Measurements from ENCODE around the gene CGB8.
"Not testable (repeated sequence)": the region's sequence is repeated elsewhere in the genome, so short reads cannot be mapped to it uniquely, and the experiment has no call there.

CGB8 gene

DNA sequence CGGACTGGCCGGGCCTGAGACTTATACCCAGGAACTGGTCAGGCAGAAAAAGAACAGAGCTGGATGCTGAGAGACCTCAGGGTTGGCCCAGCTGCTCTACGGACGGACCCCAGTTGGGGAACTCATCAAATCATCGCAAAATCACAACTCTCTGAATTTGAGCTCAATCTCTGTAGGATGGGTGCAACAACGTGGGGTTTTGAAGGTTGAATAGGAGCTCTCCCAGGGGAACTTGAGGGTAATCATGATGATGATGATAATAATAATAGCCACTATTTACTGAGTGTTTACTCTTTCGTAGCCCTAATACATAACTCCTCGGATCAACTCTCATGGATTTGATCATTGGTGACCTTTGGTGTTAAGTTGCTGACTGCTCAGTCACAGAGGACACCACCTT lies 18.6 kb downstream of the CGB8 start:
- DNase-seq (ENCODE audit: low read depth): not testable (repeated sequence)

DNA sequence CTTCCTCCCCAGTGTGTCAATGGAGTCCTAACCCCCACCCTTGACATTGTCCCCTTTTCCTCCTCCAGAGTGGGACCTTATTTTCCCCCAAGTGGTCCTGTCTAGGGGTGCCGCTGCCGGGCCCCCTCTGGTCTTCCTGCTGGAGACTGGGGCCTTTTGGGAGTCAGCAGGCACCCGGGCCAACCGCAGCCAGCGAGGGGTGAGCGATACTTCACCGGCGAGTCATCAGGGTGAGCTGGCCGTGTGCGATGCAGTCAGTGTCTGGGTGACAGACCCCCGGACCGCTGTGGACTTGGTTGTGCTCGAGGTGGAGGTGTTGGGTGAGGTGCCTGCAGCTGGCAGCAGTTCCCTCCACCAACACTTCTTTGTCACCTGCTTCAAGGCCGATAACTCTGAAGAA lies 19.2 kb downstream of the CGB8 start:
- not testable (repeated sequence) for DNase-seq (ENCODE audit: low read depth)

- not testable (repeated sequence) for DNase-seq (ENCODE audit: low read depth)
These were observed 20.2 kb downstream of the CGB8 start for GRCh38 chr19:49028686-49029085.

- not testable (repeated sequence) for DNase-seq (ENCODE audit: low read depth)
These were observed 23.3 kb downstream of the CGB8 start for GRCh38 chr19:49025599-49025998.

DNA sequence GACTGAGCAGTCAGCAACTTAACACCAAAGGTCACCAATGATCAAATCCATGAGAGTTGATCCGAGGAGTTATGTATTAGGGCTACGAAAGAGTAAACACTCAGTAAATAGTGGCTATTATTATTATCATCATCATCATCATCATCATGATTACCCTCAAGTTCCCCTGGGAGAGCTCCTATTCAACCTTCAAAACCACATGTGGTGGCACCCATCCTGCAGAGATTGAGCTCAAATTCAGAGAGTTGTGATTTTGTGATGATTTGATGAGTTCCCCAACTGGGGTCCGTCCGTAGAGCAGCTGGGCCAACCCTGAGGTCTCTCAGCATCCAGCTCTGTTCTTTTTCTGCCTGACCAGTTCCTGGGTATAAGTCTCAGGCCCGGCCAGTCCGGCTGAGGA lies 23.8 kb downstream of the CGB8 start:
- DNase-seq (ENCODE audit: low read depth): not testable (repeated sequence)

DNA sequence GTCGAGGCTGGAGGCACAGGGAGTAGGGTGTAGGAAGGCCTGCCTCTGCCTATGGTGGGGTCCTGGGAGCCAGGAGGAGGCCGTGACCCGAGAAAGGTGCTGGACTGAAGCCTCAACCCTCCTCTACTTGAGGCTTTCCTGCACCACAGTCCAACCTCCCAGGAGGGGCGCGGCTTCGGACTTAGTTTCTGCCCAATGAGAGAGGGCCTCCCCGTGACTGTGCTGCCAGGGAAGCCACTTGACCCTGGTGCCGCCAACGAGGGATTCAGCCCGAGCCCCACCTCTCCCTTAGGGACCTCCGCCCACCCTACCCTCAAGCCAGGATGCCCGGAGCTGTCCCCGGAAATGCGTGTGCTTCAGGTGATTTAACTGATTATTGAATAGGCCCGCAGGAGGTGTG lies 24.7 kb downstream of the CGB8 start, which contains the start of gene CGB3:
CGB3 (minus strand) TSS at position 101 of the 400 bp plus-strand sequence. CDS start 362 bp downstream, outside the sequence.
- not testable (repeated sequence) for DNase-seq (ENCODE audit: low read depth)

- DNase-seq (ENCODE audit: low read depth): no peak
These were observed 26.8 kb downstream of the CGB8 start for GRCh38 chr19:49022116-49022515.

- DNase-seq (ENCODE audit: low read depth): no peak
These were observed 27.7 kb downstream of the CGB8 start for GRCh38 chr19:49020931-49021895.

DNA sequence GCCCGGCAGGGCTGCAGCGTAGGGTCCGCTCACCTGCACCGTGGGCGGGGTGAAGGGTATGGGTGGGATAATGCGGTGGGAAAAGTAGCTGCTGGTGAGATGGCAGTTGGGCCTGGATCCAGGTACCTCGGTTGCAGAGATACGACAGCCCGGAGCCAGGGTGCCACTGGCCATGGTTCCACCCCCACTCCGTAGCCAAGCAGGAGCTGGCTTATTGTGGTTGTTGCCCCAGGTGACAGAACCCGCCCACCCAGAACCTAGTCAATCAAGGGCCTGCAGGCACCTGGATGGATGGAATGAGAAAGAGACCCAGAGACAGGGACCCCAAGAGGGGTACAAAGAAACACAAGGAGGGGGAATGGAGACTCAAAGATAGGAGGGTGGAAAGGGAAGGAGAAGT lies 28.6 kb downstream of the CGB8 start:
- no peak for DNase-seq (ENCODE audit: low read depth)

GRCh38 chr19:49019242-49019932 lies 29.5 kb downstream of the CGB8 start:
- no peak for DNase-seq (ENCODE audit: low read depth)

GRCh38 chr19:49018388-49019241 lies 30.3 kb downstream of the CGB8 start:
- DNase-seq (ENCODE audit: low read depth): not testable (repeated sequence)

DNA sequence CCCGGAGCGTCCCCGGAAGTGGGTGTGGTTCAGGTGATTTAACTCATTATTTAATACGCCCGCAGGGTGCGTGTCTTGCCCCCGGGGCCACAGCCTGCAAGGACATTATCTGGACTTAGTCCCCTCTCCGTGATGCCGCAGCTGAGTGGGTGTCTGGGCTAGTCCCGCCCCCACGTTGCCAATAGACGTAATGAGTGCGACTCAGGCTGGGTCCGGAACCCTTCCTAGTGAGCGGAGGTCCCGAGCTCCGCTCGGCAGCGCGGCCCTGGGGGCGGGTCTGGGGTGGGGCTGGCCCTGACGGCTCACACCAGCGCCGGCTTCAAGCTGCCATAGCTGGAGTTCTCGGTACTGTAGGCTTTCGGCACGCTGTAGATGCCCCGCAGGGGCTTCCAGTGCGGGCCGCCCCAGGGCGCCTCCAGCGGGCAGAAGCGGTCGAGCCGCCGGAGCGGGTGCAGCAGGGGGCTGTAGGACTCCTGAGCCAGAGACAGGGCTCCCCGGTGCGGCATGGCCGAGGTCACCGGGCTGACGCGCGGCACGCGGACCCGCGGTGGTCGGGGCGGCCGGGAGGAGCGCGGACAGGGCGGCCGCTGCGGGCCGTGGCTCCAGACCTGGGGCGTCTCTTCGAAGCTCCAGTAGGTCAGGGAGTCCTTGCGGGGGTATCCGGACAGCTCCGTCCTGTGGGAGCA lies 31.1 kb downstream of the CGB8 start:
- no peak for DNase-seq (ENCODE audit: low read depth)

DNA sequence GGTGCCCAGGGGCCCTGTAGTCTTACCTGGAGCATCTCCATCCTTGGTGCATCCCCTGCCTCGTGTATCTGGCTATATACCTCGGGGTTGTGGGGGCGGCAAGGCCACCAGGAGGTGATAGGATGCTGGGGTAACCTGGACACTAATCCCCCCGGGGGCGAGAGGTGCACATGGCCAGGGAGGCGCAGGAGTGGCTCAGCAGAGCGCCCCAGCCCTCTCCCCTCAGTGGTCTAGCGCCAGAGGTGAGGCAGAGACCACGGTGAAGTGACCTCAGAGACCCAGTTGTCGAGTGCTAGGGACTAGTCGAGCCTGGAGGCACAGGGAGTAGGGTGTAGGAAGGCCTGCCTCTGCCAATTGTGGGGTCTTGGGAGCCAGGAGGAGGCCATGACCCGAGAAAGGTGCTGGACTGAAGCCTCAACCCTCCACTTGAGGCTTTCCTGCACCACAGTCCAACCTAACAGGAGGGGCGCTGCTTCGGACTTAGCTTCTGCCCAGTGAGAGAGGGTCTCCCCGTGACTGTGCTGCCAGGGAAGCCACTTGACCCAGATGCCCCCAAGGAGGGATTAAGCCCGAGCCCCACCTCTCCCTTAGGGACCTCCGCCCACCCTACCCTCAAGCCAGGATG lies 31.8 kb downstream of the CGB8 start, which contains the start of gene LHB:
LHB (minus strand) TSS at position 51 of the 625 bp plus-strand sequence; CDS start at position 41, 10 bp downstream.
- no peak for DNase-seq (ENCODE audit: low read depth)

DNA sequence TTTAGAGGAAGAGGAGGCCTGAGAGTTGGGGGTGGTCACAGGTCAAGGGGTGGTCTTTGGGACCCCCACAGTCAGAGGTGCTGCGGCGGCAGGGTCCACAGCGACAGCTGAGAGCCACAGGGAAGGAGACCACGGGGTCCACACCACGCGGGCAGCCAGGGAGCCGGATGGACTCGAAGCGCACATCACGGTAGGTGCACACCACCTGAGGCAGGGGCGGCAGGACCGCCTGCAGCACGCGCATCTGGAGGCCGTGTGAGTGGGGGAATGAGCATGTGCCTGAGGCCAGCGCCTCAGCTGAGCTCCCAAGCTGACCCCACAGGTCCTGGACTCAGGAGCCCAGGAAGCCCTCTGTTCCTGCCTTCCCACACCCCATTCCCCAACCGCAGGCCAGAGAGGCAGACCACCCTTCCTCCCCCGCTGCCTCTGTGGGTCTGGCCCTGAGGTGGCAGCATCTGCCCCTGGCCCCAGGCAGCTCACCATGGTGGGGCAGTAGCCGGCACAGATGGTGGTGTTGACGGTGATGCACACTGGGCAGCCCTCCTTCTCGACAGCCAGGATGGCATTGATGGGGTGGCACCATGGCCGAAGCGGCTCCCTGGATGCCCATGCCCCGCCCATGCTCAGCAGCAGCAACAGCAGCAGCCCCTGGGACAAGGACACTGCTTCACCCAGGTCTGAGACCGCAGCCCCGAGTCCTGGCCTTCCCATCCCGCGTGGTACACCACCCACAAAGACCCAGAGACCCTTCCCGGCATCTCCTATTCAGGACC lies 32.7 kb downstream of the CGB8 start:
- DNase-seq (ENCODE audit: low read depth): no peak

DNA sequence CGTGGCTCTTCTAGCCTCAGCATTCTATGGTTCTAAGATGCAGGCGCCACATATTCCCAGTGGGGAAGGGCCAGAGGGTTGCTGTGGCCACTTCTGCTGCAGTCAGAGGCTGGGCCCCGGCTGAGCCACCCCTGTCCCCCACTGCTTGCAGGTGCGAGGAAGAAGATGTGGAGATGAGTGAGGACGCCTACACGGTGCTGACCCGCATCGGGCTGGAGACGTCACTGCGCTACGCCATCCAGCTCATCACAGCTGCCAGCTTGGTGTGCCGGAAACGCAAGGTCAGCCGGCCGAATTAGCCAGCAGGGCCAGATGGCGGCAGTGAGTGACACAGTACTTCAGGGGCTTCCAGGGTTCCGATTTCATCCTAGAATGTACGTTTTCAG lies 34.0 kb downstream of the CGB8 start:
- no peak for DNase-seq (ENCODE audit: low read depth)

DNA sequence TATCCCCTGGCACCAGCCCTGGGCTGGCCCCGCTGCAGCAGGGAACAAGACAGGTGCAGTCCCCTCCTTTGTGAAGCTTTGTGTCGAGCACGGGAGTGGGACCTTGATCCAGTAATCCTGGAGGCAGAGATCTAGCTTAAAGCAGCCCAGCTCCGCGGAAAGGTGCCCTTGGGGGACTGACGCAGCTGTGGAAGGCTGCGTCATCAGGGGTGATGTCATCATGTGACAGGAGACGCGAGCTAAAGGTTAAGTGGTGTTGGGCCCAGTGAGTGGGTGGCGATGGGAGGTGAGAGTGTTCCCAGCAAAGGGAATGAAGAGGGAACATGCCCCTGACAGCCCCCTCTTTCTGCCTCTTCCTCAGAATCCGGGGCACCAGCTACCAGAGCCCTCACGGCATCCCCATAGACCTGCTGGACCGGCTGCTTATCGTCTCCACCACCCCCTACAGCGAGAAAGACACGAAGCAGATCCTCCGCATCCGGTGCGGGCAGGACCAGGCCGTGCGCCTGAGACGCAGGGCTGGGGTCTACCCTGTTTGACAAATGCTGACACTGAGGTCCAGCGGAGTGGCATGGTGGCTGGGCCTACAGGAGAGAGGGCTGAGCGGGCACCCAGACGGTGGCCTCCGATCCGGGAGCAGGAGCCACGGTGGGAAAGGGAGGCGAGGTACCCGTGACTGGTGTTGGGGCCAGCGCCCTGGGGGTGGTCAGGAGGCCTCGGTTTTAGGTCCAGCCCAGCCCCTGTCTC lies 34.6 kb downstream of the CGB8 start:
- DNase-seq (ENCODE audit: low read depth): no peak

GRCh38 chr19:49011194-49011593 lies 37.7 kb downstream of the CGB8 start:
- DNase-seq (ENCODE audit: low read depth): no peak

DNA sequence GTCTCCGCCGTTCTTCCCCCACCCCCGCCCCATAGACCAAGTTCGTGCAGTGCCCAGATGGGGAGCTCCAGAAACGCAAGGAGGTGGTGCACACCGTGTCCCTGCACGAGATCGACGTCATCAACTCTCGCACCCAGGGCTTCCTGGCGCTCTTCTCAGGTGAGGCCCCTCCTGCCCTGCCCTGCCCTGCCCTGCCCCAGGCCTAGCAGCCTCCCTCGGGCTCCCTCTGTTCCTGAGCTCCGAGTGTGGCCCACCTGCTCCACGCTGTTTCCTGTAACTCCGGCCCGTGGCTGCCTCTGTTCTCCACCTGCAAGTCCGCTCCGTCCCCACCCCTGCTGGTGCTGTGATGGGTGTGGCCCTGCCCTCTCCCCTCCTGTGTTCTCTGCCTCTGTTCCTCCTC lies 38.5 kb downstream of the CGB8 start:
- no peak for DNase-seq (ENCODE audit: low read depth)

DNA sequence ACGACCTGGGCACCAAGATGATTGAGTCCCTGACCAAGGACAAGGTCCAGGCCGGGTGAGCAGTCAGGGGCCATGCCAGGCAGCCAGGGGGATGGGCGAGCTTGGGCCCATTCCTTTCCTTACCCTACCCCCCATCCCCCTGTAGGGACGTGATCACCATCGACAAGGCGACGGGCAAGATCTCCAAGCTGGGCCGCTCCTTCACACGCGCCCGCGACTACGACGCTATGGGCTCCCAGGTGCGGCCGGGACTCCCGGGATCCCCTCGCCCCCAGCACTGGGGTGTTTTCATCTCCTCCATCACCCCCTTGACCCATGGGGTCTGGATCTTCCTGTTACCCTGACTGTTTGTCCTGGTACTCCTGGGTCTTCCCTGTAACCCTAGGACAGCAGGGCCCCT lies 39.1 kb downstream of the CGB8 start:
- no peak for DNase-seq (ENCODE audit: low read depth)
